HG03045 (cell line): Measurements from ENCODE around the gene AKR1C8.
"Not testable (repeated sequence)": the region's sequence is repeated elsewhere in the genome, so short reads cannot be mapped to it uniquely, and the experiment has no call there.

ENCODE experiments used
- ATAC-seq: cut with Tn5 transposase; IDR thresholded peaks from one replicate; pipeline ENCODE4 v1.9.1; 2021; ENCODE audit warnings: mild to moderate bottlenecking, moderate library complexity; ENCODE audit not compliant: unreplicated experiment

Gene AKR1C8

DNA sequence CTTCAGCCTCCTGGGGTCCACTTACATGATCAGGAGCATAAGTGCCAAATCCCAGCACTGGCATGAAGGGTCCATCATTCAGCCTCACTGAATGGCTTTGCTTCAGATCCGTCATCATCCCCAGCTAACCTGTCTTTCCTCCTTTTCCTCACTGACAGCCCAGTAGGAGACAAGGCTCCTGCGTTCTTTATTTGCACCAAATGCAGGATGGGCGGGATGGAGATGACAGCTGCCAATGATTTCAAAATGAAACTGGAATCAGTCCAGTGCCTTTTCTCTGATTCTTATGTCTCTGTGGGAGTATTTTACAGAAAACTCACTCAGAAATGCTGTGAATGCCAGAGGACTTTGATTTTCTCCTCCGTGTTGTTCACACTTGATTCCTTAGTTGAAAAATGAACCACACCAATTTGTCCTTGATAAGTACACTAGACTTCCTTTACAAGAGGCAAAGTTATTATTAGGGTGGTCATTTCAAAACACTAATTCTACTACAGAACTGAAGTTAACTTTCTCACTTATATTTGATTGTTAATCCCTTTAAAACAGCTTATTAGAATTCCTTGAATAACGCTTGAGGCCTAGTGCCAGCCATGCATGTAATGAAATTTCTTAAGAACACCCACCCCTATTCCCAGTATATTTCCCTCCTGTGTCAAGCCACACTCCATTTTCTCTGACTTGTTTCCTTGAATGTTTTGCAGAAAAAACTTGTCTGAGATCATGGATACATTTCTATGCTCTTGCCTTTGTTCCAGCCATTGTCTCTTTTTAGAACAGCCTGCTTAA, at the start of gene AKR1C8:
Gene AKR1C8, minus strand, starts transcription at position 164 of the 789 bp plus-strand sequence. Its CDS starts 46 bp downstream, at position 118.
- ATAC-seq = no peak

DNA sequence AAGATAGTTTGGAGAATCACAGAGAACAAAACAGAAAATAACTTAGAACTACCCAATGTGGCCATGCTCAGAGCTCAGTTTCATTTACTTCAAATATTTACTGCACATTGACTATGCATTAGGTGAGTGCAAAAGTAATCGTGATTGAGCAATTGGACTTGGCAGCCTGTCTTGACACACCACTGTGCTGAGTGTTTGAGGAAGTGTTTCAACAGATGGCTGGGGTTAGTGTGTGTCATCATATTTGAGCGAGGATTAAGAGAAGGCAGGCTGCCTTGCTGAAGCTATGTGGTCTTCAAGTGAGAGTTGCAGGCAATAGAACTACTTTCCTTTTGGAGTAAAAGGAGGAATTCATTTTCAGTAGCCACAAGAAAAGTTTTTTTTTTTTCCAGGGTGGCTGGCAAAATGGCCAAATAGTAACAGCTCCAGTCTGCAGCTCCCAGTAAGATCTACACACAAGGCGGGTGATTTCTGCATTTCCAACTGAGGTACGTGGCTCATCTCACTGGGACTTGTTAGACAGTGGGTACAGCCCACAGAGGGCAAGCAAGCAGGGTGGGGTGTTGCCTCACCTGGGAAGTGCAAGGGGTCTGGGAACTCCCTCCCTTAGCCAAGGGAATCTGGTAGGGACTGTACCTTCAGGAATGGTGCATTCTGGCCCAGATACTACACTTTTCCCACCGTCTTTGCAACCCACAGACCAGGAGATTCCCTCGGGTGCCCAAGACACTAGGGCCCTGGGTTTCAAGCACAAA, 49.3 kb upstream of the AKR1C8 start:
- ATAC-seq = no peak

DNA sequence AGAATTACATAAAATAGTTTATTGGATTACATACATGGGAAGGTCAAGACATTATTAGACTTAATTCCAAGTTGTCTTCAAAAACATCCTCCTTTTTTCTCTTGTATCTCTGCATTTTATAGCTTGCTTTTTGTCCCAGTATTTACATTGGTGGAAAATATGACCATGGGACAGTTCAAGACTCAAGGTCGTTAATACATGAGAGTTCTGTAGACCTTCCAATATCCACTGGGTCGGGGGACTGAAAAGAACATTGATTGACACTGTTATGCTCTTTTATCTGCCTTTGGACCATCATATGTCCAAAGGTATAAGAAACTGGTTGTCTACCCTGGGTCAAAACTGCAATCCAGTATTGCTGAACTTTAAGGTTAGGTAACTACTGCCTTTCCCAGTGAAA, 48.4 kb upstream of the AKR1C8 start:
- ATAC-seq = no peak

DNA sequence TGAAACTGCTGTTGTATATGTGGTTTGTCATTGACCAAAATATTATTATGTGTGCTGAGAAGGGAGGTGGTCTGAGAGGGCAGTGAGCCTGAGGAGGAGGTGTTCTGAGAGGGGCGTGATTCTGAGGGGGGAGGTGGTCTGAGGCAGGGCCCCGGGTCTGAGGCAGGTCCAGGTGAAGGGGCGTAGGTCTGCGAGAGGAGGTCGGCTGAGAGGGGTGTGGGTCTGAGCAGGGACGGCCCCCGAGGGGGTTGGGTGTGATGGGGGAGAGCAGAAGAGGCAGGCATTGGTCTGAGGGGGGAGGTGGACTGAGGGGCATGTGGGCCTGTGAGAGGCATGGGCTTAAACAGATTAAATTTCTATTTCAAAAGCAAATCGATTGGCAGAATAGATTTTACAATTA, 44.1 kb upstream of the AKR1C8 start:
- ATAC-seq = no peak

DNA sequence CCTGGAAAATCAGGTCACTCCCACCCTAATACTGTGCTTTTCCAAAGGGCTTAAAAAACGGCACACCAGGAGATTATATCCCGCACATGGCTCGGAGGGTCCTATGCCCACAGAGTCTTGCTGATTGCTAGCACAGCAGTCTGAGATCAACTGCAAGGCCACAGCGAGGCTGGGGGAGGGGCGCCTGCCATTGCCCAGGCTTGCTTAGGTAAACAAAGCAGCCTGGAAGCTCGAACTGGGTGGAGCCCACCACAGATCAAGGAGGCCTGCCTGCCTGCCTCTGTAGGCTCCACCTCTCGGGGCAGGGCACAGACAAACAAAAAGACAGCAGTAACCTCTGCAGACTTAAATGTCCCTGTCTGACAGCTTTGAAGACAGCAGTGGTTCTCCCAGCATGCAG, 38.0 kb upstream of the AKR1C8 start:
- ATAC-seq = not testable (repeated sequence)

DNA sequence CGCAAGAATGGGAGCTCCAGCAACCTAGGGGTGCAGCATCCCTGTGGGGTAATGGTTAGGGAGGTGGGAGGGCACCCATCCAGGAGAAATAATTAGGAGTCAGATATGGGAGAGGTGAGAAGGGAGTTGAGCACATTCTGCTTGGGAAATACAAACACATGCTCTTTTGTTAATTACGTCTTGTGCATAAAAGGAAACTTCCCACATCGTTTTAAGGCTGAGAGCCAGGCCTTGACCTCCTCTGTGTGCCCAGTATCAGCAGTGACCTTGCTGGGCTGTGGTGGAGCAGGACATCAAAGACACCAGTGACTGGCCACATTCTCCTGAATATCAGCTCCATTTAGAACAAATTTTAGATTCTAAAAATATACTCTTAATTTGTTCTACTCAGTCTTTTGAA, 34.3 kb upstream of the AKR1C8 start:
- ATAC-seq = no peak

DNA sequence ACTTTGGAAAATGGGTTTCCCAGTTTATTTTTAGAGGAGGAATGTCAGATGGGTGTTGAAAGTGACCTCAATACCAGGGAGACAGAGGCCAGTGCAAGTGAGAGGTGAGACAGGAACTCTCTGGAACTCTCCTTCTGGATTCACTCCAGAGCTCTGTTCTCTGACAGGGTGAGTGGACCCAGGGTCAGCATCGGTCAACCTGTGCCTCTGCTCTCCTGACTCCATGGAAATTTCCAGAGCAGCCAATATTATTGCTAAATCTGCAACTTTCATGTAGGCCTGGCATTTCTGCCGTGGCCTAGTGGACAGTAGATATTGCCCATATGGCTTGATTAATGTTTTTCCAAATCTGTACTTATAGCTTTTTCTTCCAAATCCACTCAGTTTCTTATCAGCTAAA, 31.9 kb upstream of the AKR1C8 start:
- ATAC-seq = no peak

DNA sequence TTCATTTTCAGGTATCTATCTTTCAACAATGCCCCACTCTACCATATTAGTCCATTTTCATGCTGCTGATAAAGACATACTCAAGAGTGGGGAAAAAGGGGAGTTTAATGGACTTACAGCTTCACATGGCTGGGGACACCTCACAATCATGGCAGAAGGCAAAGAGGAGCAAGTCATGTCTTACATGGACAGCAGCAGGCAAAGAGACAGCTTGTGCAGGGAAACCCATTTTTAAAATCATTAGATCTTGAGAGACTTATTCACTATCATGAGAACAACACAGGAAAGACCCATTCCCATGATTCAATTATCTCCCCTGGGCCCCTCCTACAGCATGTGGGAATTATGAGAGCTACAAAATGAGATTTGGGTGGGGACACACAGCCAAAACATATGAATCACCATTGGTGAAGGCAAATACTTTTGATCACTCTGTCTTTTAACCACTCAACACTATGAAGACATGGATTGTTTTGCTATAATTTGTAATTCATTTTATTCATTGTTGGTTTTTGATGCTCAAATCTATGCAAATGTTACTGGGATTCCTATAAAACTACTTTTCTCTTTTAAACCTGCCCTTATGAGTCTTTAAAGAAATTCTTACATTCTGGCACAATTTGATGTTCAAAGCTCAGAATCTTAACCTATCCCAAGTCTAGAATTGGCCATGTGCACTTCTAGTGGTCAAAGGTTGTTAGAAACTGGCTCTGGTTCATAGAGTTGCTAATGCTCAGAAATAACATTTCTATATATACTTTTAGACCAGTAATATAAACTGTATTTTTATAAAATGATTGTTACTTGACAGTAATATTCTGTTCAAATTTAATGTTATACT, 27.0 kb upstream of the AKR1C8 start:
- ATAC-seq = no peak

DNA sequence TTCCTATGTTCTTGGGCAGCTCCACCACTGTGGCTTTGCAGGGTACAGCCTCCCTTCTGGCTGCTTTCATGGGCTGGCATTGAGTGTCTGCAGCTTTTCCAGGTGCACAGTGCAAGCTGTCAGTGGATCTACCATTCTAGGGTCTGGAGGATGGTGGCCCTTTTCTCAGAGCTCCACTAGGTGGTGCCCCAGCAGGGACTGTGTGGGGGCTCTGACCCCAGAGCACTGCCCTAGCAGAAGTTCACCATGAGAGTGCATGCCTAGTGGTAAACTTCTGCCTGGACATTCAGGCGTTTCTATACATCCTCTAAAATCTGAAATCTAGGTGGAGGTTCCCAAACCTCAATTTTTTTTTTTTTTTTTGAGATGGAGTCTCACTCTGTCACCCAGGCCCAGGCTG, 25.3 kb upstream of the AKR1C8 start:
- ATAC-seq = not testable (repeated sequence)

DNA sequence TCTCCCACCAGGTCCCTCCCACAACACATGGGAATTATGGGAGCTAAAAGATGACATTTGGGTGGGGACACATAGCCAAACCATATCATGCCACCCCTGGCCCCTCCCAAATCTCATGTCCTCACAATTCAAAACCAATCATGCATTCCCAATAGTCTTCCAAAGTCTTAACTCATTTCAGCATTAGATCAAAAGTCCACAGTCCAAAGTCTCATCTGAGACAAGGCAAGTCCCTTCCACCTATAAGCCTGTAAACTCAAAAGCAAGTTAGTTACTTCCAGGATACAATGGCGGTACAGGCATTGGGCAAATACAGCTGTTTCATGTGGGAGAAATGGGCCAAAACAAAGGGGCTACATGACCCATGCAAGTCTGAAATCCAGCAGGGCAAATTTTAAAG, 24.8 kb upstream of the AKR1C8 start:
- ATAC-seq = not testable (repeated sequence)

DNA sequence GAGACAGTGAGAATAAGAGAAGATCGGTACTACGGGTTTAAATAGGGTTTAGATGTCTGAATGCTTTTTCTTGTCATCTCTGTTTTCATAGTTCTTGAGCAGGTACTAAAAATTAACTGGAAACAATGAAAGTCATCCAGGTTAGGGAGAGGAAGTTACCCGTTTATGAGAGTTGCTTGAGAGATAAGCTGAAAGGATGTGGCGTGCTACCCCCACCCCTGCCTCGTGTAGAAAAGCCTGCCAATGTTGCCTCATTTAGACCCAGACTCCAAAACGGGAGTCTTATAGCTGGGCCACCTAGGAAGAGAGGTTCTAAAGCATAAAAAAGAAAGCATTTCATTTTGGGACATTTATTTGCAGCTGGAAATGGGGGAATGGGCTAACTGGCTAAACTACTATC, 21.8 kb upstream of the AKR1C8 start:
- no peak for ATAC-seq

DNA sequence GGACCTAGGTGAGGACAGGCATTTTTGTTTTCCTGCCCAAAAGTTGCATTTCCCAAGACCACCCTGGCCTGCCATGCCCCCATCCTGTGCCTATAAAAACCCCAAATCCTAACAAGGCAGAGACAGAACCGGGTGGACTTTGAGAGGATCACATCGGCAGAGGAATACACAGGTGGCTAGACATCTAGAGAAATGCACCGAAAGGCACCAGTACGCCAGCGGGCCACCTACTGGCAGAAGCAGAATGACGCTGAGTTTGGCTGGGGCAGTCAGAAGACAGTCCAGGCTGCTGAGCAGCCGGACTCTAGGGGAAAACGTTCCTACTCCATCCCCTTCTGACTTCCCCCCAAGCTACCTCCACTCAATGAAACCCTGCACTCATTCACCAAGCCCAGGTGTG, 14.4 kb upstream of the AKR1C8 start:
- no peak for ATAC-seq

DNA sequence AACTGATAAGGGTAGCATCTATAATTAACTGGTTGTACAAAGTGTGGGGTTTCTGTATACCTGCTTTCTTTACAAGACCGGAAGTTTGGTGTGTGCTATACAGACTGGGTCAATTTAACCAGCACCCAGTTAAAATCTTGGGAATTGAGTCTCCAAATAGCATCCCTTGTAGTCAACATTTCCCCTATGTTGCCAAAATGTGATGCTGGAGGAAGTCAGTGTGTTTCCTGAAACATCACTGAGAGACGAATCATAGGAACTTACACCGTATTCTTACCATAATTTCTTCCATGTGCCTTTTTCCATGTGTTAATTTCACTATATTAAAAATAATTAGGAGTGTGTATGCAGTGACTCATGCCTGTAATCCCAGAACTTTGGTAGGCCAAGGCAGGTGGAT, 13.4 kb upstream of the AKR1C8 start:
- ATAC-seq = no peak

DNA sequence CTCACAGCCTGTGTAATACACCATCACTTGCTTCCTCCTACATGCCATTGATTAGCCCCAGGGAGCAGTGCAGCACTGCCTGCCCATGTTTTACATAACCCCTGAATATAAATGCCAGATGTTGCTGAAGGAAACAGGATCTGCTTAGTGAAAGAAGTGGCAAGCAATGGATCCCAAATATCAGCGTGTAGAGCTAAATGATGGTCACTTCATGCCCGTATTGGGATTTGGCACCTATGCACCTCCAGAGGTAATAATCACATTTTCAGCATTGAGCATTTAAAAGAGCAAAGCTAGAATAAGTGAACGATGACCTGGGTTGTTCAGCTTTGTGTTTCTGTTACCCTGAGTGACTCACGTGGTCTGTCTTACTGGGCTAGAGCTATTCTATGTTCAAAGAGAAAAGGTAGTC, 11.8 kb upstream of the AKR1C8 start, which contains the start of gene AKR1C4:
Gene AKR1C4, plus strand, starts transcription at position 136 of the 412 bp plus-strand sequence. Its CDS starts 31 bp downstream, at position 167.
- no peak for ATAC-seq

DNA sequence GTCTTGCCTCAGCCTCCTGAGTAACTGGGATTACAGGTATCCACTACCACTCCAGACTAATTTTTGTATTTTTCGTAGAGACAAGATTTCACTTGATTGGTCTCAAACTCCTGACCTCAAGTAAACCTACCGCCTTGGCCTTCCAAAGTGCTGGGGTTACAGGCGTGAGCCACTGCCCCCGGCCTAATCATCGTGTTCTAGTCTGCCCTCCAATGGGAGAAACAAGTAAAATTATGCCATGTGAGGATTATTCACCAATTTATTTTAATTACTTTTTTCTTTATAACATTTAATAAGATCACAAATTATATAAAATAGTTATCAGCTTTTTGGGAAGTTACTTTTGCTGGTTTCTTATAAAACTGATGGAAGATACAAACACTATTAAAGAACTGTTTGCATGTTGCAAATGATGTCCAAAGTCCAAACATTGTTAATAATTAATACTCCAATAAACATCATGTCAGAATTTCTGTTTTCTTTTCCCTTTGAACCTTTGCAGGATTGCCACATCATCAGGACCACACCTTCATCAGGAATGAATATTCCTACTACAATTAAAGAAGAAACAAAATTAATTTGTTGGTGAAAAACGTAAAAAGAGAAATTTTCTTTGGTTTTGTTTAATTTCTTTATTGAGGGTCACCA, 10.9 kb upstream of the AKR1C8 start:
- ATAC-seq = no peak

DNA sequence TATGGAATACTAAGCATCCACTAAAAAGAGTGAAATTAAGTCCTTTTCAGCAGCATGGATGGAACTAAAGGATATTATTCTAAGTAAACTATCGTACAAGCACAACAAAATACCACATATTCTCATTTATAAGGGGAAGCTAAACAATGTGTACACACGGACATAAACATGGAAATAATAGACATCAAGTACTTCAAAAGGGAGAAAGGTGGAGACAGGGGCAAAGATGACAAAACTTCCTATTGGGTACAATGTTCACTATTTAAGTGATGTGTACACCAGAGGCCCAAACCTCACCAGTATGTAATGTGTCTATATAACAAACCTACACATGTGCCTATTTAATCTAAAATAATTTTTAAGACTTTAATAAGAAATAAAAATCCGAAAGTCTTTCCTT, 9.5 kb upstream of the AKR1C8 start:
- no peak for ATAC-seq

DNA sequence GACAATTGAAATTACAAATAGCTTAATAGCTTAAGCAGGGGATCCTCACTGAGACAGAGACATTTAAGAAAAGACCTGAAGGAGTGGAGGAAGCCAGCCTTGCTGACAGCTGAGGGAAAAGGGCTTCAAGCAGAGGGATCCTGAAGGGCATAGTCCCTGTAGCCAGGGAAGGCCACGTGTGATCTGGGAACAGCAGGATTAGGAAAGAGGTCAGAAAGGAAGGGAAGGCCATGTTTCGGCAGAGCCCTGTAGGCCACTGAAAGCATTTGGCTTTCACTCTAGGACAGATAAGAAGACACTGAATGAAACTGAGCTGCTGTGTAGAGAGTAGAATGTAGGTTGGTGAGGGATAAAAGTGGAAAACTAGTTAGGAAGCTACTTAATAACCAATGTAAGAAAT, 3.4 kb upstream of the AKR1C8 start:
- no peak for ATAC-seq

DNA sequence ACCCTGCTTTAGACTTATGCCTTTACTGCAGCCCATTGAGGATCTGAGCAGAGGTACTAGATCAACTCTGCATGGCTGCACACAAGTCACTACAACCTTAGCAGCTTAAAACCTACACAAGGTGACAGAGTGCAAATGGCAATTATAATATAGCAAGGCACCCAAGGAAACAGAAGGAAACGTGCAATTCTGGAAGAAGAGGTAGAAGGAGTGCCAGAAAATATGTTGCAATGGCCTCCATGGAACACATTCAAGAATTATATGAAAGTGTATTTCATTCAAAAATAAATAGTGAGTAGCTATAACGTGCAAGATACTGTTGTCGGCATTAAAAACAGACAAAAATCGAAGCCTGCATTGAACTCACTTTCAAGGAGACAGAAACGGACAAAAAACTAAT, 2.9 kb upstream of the AKR1C8 start:
- no peak for ATAC-seq

DNA sequence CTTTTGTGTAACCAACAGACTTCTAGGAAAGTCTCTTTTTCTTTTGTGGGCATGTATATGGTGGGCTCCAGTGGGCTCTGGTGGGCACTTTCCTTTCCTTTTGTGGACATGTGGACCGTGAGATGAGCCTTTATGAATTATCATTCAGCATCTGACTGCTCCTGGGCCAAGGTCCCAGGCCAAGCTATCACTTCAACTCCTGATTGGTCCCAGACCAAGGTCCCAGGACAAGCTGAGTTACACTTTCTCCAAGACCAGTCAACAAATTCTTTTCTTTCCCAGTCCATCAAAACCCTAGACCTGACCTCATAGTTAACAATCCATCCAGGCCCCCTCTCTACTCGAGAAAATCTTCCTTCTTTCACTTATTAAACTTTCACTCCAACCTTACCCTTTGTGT, 1.0 kb downstream of the AKR1C8 start:
- ATAC-seq = no peak

DNA sequence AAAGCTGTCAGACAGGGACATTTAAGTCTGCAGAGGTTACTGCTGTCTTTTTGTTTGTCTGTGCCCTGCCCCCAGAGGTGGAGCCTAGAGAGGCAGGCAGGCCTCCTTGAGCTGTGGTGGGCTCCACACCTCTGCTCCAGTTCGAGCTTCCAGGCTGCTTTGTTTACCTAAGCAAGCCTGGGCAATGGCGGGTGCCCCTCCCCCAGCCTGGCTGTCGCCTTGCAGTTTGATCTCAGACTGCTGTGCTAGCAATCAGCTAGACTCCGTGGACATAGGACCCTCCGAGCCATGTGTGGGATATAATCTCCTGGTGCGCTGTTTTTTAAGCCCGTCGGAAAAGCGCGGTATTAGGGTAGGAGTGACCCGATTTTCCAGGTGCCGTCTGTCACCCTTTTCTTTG, 4.4 kb downstream of the AKR1C8 start:
- ATAC-seq = not testable (repeated sequence)

DNA sequence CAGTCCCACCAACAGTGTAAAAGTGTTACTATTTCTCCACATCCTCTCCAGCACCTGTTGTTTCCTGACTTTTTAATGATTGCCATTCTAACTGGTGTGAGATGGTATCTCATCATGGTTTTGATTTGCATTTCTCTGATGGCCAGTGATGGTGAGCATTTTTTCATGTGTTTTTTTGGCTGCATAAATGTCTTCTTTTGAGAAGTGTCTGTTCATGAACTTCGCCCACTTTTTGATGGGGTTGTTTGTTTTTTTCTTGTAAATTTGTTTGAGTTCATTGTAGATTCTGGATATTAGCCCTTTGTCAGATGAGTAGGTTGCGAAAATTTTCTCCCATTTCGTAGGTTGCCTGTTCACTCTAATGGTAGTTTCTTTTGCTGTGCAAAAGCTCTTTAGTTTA, 9.4 kb downstream of the AKR1C8 start:
- not testable (repeated sequence) for ATAC-seq
